ENCODE data around the gene ESPL1. TPM values are rescaled to one million over a fixed set of nuclear protein-coding genes. Genes with fewer than 3 reads are reported as not detected.

The ESPL1 gene
- total RNA-seq, 1 donor from 2014 or later = 20.8 TPM

DNA sequence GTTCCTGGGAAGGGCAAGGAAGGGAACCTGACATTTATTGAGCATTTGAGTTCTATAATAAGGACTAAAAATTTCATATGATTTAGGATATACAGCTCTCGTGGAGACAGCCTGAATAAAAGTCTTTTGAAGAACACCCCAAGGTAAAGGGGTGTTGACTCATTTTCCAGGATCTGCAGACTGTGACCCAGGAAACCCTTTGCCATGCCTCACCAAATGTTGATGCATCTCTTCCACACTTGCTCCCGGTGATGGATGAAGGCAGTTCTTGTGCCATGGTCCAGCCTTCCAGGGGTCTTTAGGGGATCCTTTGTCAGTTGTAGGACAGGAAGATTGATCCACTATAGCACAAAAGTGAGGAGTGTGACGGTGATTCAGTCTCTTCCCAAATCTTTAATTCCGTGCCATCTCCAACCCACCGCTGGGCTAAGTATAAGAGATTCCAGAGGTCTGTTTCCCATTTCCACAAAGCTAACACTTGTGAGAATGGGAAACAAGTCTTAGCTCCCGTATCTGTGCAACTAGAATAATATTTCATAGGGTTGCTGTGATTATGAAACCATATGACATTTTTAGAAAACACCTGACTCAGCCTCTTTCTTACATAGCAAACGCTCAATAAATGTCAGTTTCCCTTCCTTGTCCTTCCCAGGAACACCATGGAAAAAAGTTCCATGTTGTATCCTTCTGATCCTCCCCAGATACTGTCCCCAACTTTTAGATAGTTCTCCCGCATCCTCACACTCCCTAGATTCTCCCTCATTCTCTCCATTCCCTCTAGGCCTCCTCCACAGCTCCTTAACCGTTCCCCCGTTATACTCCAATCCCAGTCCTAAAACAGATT lies 52.5 kb downstream of the ESPL1 start:
- TF ChIP-seq, protein P1, sequence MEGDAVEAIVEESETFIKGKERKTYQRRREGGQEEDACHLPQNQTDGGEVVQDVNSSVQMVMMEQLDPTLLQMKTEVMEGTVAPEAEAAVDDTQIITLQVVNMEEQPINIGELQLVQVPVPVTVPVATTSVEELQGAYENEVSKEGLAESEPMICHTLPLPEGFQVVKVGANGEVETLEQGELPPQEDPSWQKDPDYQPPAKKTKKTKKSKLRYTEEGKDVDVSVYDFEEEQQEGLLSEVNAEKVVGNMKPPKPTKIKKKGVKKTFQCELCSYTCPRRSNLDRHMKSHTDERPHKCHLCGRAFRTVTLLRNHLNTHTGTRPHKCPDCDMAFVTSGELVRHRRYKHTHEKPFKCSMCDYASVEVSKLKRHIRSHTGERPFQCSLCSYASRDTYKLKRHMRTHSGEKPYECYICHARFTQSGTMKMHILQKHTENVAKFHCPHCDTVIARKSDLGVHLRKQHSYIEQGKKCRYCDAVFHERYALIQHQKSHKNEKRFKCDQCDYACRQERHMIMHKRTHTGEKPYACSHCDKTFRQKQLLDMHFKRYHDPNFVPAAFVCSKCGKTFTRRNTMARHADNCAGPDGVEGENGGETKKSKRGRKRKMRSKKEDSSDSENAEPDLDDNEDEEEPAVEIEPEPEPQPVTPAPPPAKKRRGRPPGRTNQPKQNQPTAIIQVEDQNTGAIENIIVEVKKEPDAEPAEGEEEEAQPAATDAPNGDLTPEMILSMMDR (IDR thresholded peaks at IDR 0.05; ENCODE audit: unreplicated experiment) = no peak
- Mint-ChIP-seq H3K36me3 (peaks cover 11% of the 10 kb centered on the region), H3K27ac (peak overlapping the region; percentile 97), H3K9me3 (no peaks in the 10 kb centered on the region), H3K4me3 (peak overlapping the region; percentile 92), H3K27me3 (ENCODE audit: low read depth) (no peaks in the 10 kb centered on the region), H3K4me1 (peaks cover 24% of the 10 kb centered on the region)
- no peak for DNase-seq (ENCODE audit: low spot score in 2 of 2, unreplicated experiment in 2 of 2)

DNA sequence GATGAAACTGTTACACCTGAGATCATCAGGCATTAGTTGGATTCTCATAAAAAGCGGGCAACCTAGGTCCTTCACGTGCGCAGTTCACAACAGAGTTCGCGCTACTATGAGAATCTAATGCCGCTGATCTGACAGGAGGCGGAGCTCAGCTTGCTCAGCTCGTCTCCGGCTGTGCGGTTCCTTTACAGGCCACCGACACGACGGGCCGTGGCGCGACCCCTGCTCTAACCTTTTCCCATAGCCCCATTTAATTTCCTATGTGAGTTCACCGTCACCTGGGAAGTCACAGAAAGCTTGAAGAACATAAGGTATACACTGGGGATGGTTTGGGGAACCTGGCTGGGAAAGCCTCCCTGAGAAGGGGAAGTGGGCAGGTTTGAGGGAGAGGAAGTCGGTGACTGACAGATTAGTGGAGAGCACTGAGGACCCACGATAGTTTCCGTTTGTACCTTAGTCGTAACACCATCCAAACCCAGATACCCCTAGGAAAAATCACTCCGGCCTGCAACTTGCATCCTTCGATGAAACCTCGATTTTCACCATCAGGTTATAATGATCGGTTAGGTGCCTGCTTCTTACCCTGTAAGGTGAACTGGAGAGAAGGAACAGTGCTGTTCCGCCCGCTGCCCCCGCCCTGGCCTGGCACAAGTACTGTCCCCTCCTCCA lies 56.1 kb downstream of the ESPL1 start:
- Mint-ChIP-seq H3K4me1 (peaks cover 27% of the 10 kb centered on the region), H3K36me3 (no peaks in the 10 kb centered on the region), H3K9me3 (no peaks in the 10 kb centered on the region), H3K27ac (peak overlapping the region; percentile 93), H3K4me3 (peak overlapping the region; percentile 63), H3K27me3 (ENCODE audit: low read depth) (peaks cover 26% of the 10 kb centered on the region)
- TF ChIP-seq, protein P1 (IDR thresholded peaks at IDR 0.05; ENCODE audit: unreplicated experiment) = no peak
- DNase-seq (ENCODE audit: low spot score in 2 of 2, unreplicated experiment in 2 of 2) = no peak

DNA sequence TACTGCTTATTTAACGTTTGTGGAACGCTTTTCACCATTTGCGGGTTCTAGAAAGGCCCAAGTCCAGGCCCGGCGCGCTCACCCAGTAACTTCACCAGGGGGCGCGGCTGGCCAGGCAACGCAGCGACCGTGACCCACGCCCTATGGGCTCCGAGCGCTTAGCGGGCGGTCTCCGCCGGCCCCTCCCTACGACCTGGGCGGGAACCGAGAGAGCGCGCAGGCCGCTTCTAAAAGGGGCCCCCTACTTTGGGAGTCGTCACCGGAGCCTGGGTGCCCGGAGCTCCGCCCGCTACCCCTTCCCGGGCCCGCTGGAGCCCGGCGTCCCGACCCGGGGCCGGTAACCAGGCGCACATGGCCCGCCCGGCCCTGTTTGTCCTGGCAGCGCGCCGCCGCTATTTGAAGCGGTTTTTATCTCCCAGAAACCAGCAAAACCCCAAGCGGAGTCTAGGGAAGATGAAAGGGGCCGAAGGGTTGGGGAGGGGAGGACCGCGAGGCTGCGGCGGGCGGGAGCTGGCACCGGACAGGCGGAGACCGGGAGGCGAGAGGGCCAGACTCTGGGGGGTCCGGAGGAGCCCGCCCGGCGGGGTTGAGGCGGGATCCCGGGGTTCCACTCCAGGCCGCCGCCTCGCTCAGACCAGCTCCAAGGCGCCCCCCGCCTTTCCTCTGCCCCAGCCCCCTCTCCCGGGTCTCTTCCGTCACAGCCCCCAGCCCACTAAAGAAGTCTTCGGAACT lies 56.8 kb downstream of the ESPL1 start:
- TF ChIP-seq, protein P1 (IDR thresholded peaks at IDR 0.05; ENCODE audit: unreplicated experiment) = peak; percentile 69
- H3K4me3 Mint-ChIP-seq = peak overlapping the region; percentile 63
- no peaks in the 10 kb centered on the region for H3K36me3 Mint-ChIP-seq
- peak; percentile 69 to 85 for DNase-seq (ENCODE audit: low spot score in 2 of 2, unreplicated experiment in 2 of 2)
- peak overlapping the region; percentile 93 for H3K27ac Mint-ChIP-seq
- H3K27me3 Mint-ChIP-seq (ENCODE audit: low read depth) = peaks cover 28% of the 10 kb centered on the region
- peaks cover 27% of the 10 kb centered on the region for H3K4me1 Mint-ChIP-seq
- H3K9me3 Mint-ChIP-seq = no peaks in the 10 kb centered on the region

DNA sequence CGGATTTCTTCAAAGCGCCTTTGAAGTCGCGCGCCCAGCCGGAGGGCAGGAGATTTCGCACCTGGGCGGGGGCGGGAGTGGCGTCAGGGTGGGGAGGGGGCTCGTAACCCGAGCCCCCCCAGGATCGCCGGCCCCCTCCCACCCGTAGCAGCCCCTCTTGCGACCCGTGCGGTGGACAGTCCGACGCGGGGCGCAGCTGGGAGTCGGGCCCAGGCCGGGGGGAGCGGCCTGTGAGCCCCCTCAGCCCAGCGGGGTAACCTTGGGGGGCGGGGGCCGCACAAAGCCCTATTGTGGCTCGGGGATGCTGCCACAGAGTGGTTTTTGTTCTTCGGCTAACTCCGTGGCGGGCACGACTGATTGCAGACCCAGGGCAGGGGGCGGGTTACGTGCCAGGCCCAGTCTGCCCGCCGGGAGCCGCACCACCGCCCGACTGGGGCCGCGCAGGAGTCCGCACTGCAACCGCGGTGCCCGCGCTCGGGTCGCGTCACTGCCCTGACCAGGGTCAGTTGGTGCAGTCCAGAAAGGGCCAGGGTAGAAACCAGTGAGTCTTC lies 57.5 kb downstream of the ESPL1 start:
- no peak overlapping the region for H3K27ac Mint-ChIP-seq
- no peaks in the 10 kb centered on the region for H3K36me3 Mint-ChIP-seq
- H3K4me3 Mint-ChIP-seq = peak overlapping the region; percentile 65
- peak in 1 of 2 experiments; percentile 47 for DNase-seq (ENCODE audit: low spot score in 2 of 2, unreplicated experiment in 2 of 2)
- TF ChIP-seq, protein P1 (IDR thresholded peaks at IDR 0.05; ENCODE audit: unreplicated experiment) = no peak
- H3K9me3 Mint-ChIP-seq = no peaks in the 10 kb centered on the region
- peaks cover 23% of the 10 kb centered on the region for H3K4me1 Mint-ChIP-seq
- H3K27me3 Mint-ChIP-seq (ENCODE audit: low read depth) = peaks cover 28% of the 10 kb centered on the region

DNA sequence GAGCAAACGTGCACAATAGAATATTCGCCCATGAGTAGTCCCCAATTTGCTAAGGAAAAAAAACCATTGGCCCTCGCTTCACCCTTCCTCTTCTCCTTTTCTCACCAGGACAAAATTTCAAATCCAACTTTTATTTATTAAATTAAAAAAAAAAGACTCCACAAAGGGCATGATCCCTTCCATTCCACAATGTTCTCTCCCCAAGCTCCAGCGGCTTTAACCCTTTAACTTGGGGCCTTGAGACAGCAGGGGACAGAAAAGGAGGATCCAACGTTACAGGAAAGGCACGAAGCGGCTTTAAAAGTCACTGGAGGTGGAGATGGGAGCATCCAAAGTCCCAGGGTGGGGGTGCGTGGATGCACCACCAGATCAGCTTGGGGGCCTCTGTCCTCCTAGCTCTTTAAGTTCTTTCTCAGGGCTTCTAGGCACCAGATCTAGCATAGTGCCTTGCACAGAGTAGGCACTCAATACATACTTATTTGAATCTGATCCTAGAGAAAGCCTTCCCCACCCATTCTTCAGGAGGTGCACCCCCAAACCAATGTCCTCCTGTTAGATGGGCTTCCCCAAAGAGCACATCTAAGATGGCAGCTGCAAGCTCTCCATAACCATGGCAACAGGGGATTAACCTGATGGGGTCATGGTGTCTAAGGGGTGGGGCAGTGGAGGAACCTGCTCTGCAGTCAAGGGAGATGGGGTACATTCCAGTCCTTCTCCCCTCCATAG lies 58.5 kb downstream of the ESPL1 start:
- Mint-ChIP-seq H3K4me3 (peak overlapping the region; percentile 65), H3K36me3 (no peaks in the 10 kb centered on the region), H3K27me3 (ENCODE audit: low read depth) (peaks cover 28% of the 10 kb centered on the region), H3K4me1 (peaks cover 17% of the 10 kb centered on the region), H3K9me3 (no peaks in the 10 kb centered on the region), H3K27ac (no peak overlapping the region)
- TF ChIP-seq, protein P1 (IDR thresholded peaks at IDR 0.05; ENCODE audit: unreplicated experiment) = no peak
- no peak for DNase-seq (ENCODE audit: low spot score in 2 of 2, unreplicated experiment in 2 of 2)

Data from mesothelial cell of epicardium (in vitro differentiated cells).